Stimulated activated CD4-positive, alpha-beta T cell treated with anti-CD3 and anti-CD28 coated beads, Interleukin-1b, Interleukin-23, amount 100 ng/mL, for 4 hours (primary cell): Measurements from ENCODE around the gene ZNF609.
"Not testable (repeated sequence)": the region's sequence is repeated elsewhere in the genome, so short reads cannot be mapped to it uniquely, and the experiment has no call there.

Experiments
- DNase-seq, 2 donors: peaks; one replicate each; pipeline ENCODE4 v3.0.0-alpha.2; 2020; ENCODE audit warnings: low read depth in 2 of 2

The ZNF609 gene

GRCh38 chr15:64455961-64456371 lies 4.4 kb upstream of the ZNF609 start:
- DNase-seq, result no peak

- DNase-seq, result no peak
Measured at GRCh38 chr15:64456634-64457108, 3.7 kb upstream of the ZNF609 start.

GRCh38 chr15:64459066-64459781 lies 1.2 kb upstream of the ZNF609 start:
- DNase-seq, result no peak

GRCh38 chr15:64460724-64461720 lies 644 bp downstream of the ZNF609 start:
- DNase-seq, result peak in 1 of 2 donors; percentile 28

- no peak for DNase-seq
Measured at GRCh38 chr15:64461721-64462162, 1.4 kb downstream of the ZNF609 start.

GRCh38 chr15:64462492-64462891 lies 2.1 kb downstream of the ZNF609 start:
- no peak for DNase-seq

- no peak for DNase-seq
Measured at GRCh38 chr15:64464276-64465005, 4.1 kb downstream of the ZNF609 start.

- no peak for DNase-seq
Measured at GRCh38 chr15:64466408-64467141, 6.2 kb downstream of the ZNF609 start.

GRCh38 chr15:64472161-64472560 lies 11.8 kb downstream of the ZNF609 start:
- no peak for DNase-seq

GRCh38 chr15:64474846-64475245 lies 14.5 kb downstream of the ZNF609 start:
- DNase-seq, result no peak

GRCh38 chr15:64476550-64476949 lies 16.2 kb downstream of the ZNF609 start:
- no peak for DNase-seq

- DNase-seq, result no peak
Measured at GRCh38 chr15:64478863-64479262, 18.5 kb downstream of the ZNF609 start.

GRCh38 chr15:64480891-64481290 lies 20.5 kb downstream of the ZNF609 start:
- DNase-seq, result no peak

- no peak for DNase-seq
Measured at GRCh38 chr15:64483749-64484148, 23.4 kb downstream of the ZNF609 start.

GRCh38 chr15:64485796-64486195 lies 25.4 kb downstream of the ZNF609 start:
- DNase-seq, result no peak

GRCh38 chr15:64490598-64491259 lies 30.4 kb downstream of the ZNF609 start:
- no peak for DNase-seq

- no peak for DNase-seq
Measured at GRCh38 chr15:64493641-64494040, 33.3 kb downstream of the ZNF609 start.

- not testable (repeated sequence) for DNase-seq
Measured at GRCh38 chr15:64495968-64496367, 35.6 kb downstream of the ZNF609 start.

- DNase-seq, result no peak
Measured at GRCh38 chr15:64500695-64501395, 40.5 kb downstream of the ZNF609 start.

GRCh38 chr15:64501396-64501715 lies 41.0 kb downstream of the ZNF609 start:
- no peak for DNase-seq
